Activated T-cell treated with anti-CD3 and anti-CD28 coated beads, Interleukin-2, amount 50 U/mL, for 48 hours (primary cell): ENCODE data around the gene HDAC4.

Experiments used
- DNase-seq, 2 experiments: peaks; one replicate each; pipeline ENCODE4 v3.0.0-alpha.2; 2020

Gene HDAC4

GRCh38 chr2:239194731-239195317 is 206.0 kb downstream of the HDAC4 start:
- peak in 1 of 2 experiments; percentile 7 for DNase-seq

- no peak for DNase-seq
Observed at GRCh38 chr2:239193925-239194677, 206.7 kb downstream of the HDAC4 start.

GRCh38 chr2:239193401-239193811 is 207.4 kb downstream of the HDAC4 start:
- DNase-seq: no peak

- no peak for DNase-seq
Observed at GRCh38 chr2:239192975-239193374, 207.8 kb downstream of the HDAC4 start.

- DNase-seq: peak in 1 of 2 experiments; percentile 8
Observed at GRCh38 chr2:239192456-239192855, 208.4 kb downstream of the HDAC4 start.

- peak in 1 of 2 experiments; percentile 7 for DNase-seq
Observed at GRCh38 chr2:239190921-239191885, 209.6 kb downstream of the HDAC4 start.

GRCh38 chr2:239190361-239190760 is 210.5 kb downstream of the HDAC4 start:
- no peak for DNase-seq

GRCh38 chr2:239189711-239190131 is 211.1 kb downstream of the HDAC4 start:
- no peak for DNase-seq

- no peak for DNase-seq
Observed at GRCh38 chr2:239188536-239188935, 212.3 kb downstream of the HDAC4 start.

- DNase-seq: no peak
Observed at GRCh38 chr2:239187464-239188253, 213.2 kb downstream of the HDAC4 start.

GRCh38 chr2:239186516-239187357 is 214.1 kb downstream of the HDAC4 start:
- no peak for DNase-seq

GRCh38 chr2:239184968-239185903 is 215.6 kb downstream of the HDAC4 start:
- no peak for DNase-seq

- DNase-seq: no peak
Observed at GRCh38 chr2:239184179-239184578, 216.6 kb downstream of the HDAC4 start.

- no peak for DNase-seq
Observed at GRCh38 chr2:239182981-239183791, 217.6 kb downstream of the HDAC4 start.

- no peak for DNase-seq
Observed at GRCh38 chr2:239181903-239182581, 218.8 kb downstream of the HDAC4 start.

GRCh38 chr2:239181074-239181902 is 219.5 kb downstream of the HDAC4 start:
- no peak for DNase-seq

GRCh38 chr2:239180526-239181073 is 220.2 kb downstream of the HDAC4 start:
- DNase-seq: no peak
